Stomach (tissue), 9 donors: ENCODE measurements around the gene MIPOL1. TPM values are rescaled to one million over a fixed set of nuclear protein-coding genes. Genes with fewer than 3 reads are reported as not detected.

ENCODE experiments used
- DNase-seq, 2 donors: peaks; one replicate each; pipeline versions ENCODE4 v3.0.0 to v3.0.0-alpha.2; 2013 to 2019
- H3K27ac ChIP-seq, 5 donors: fragments of 200-600 bp in 4 of 5; sonication (generic) in 4 of 5; one replicate each; pipeline ENCODE4 v1.5.1; 2013 to 2019; ENCODE audit warnings: mild to moderate bottlenecking in 1 of 5, moderate library complexity in 1 of 5
- H3K27me3 ChIP-seq, 3 donors: fragments of 200-600 bp; sonication (generic); one replicate each; pipeline ENCODE4 v1.5.1; 2017 to 2019; ENCODE audit warnings: mixed run types in 1 of 3
- H3K36me3 ChIP-seq, 4 donors: fragments of 200-600 bp; sonication (generic); 1 replicate in 3 of 4; 2 replicates in 1 of 4; pipeline ENCODE4 v1.5.1; 2016 to 2019
- H3K4me1 ChIP-seq, 4 donors: fragments of 200-600 bp; sonication (generic); one replicate each; pipeline ENCODE4 v1.5.1; 2016 to 2019
- H3K4me3 ChIP-seq, 4 donors: fragments of 200-600 bp; sonication (generic) in 3 of 4; one replicate each; pipeline ENCODE4 v1.5.1; 2016 to 2019; ENCODE audit warnings: mild to moderate bottlenecking in 1 of 4
- H3K9me3 ChIP-seq, 4 donors: fragments of 200-600 bp; sonication (generic); one replicate each; pipeline ENCODE4 v1.5.1; 2016 to 2019
- CTCF ChIP-seq, 7 experiments: fragments of 450-650 bp in 4 of 7; fragments of 200-600 bp in 3 of 7; sonication (generic) in 3 of 7; IDR thresholded peaks; one replicate each; pipeline ENCODE4 v1.5.1; 2016 to 2019; ENCODE audit warnings: antibody characterized with exemption in 7 of 7, control low read depth in 2 of 7, mild to moderate bottlenecking in 1 of 7
- EP300 ChIP-seq: sonication (generic); formaldehyde crosslinking; IDR thresholded peaks from one replicate; pipeline ENCODE4 v1.6.1; 2017; ENCODE audit warnings: antibody characterized with exemption
- POLR2A ChIP-seq, 4 donors: fragments of 450-650 bp; IDR thresholded peaks; one replicate each; pipeline ENCODE4 v1.6.1; 2016; ENCODE audit warnings: antibody characterized with exemption in 4 of 4, control low read depth in 2 of 4, mild to moderate bottlenecking in 1 of 4, moderate library complexity in 1 of 4
- POLR2AphosphoS5 ChIP-seq, 3 donors: sonication (generic); formaldehyde crosslinking; IDR thresholded peaks; one replicate each; pipeline ENCODE4 v1.6.1; 2016; ENCODE audit warnings: antibody characterized with exemption in 3 of 3
- WGBS, 5 donors: extraction: QIAGEN DNeasy Blood & Tissue Kit in 3 of 5; methylation state at CpG; one replicate each; pipeline versions ENCODE4 v1.1.5 to v1.1.7; 2013 to 2018; 5-methylcytosine and 5-hydroxymethylcytosine counted together
- intact Hi-C: fragments of 100-400 bp; cut with DNase I; formaldehyde crosslinking; loops from one replicate; pipeline ENCODE4 v1.15.1; 2023; ENCODE audit warnings: low total_unique reads
- polyA plus RNA-seq, 3 donors: library from polyadenylated mRNA; stranded (reverse); fragments of 200-250 nt; gene quantifications; one replicate each; pipeline ENCODE4 v1.2.3, GENCODE V29; 2013
- total RNA-seq, 5 donors: library from RNA; depleted of rRNA; stranded (reverse); fragments of >200 nt; gene quantifications; one replicate each; pipeline versions ENCODE4 v1.1.0 to v1.2.3, GENCODE V29; 2014 to 2016
- donor health status: healthy with polysubstance abuse.
- donor health status: Bipolar disorder and iron deficiency.
- donor health status: healthy.

Gene MIPOL1
- total and polyA plus RNA-seq, 8 donors, result 2.2 to 133 (median 15.8) TPM

- no peak overlapping the region for H3K27ac ChIP-seq
- H3K9me3 ChIP-seq, result no peaks in the 10 kb centered on the region
- intact Hi-C loops, result no loop called here
- DNase-seq, result no peak
- peaks cover 0 to 5% (median 0%) of the 10 kb centered on the region in 3 donors for H3K27me3 ChIP-seq
- H3K36me3 ChIP-seq, result no peaks in the 10 kb centered on the region
- 83 to 95% (median 93%) methylated on average over 8 of the region's 8 CpGs for WGBS, 5 donors
- TF ChIP-seq CTCF (IDR thresholded peaks at IDR 0.05) (no peak), POLR2A (IDR thresholded peaks at IDR 0.05) (no peak), POLR2AphosphoS5 (IDR thresholded peaks at IDR 0.05) (no peak), EP300 (no peak)
- no peak overlapping the region for H3K4me3 ChIP-seq
- peaks cover 6 to 31% (median 17%) of the 10 kb centered on the region in 4 donors for H3K4me1 ChIP-seq
Measured at GRCh38 chr14:37170237-37170636, 27.5 kb upstream of the MIPOL1 start.

GRCh38 chr14:37170993-37171392 is 26.7 kb upstream of the MIPOL1 start:
- peaks cover 0 to 5% (median 0%) of the 10 kb centered on the region in 3 donors for H3K27me3 ChIP-seq
- H3K4me1 ChIP-seq, result peaks cover 8 to 34% (median 20%) of the 10 kb centered on the region in 4 donors

DNA sequence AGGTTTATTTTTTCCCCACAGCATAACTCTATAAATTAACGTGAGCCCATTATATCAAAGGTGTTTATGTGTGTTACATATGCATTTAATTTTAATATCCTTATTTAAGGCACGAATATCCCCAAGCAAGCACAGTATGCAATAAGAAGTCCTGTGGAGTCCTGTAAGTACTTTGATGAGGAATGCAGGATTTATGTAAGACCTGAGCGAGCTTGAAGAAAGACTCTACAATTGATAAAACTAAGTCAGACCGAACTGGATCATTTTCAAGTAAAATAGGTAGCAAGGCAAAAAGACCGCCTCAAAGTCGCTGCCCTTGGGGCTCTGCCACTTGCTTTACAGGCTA is 26.1 kb upstream of the MIPOL1 start:
- Histone ChIP-seq H3K4me1 (peaks cover 8 to 36% (median 20%) of the 10 kb centered on the region in 4 donors), H3K27ac (peak overlapping the region; percentile 86 to 92 (median 88)), H3K9me3 (no peaks in the 10 kb centered on the region), H3K27me3 (peaks cover 0 to 5% (median 0%) of the 10 kb centered on the region in 3 donors), H3K36me3 (no peaks in the 10 kb centered on the region), H3K4me3 (peak overlapping the region; percentile 53 to 75 (median 72))
- WGBS, 5 donors, result 1 to 4% (median 4%) methylated on average over 6 of the region's 6 CpGs
- no peak for TF ChIP-seq POLR2AphosphoS5 (IDR thresholded peaks at IDR 0.05)
- no peak for TF ChIP-seq POLR2A (IDR thresholded peaks at IDR 0.05)
- no peak for TF ChIP-seq EP300
- TF ChIP-seq CTCF (IDR thresholded peaks at IDR 0.05), result no peak
- DNase-seq, result no peak
- intact Hi-C loops, result no loop called here

More at GRCh38 chr14:37170993-37171392, 26.7 kb upstream of the MIPOL1 start:
- TF ChIP-seq POLR2AphosphoS5 (IDR thresholded peaks at IDR 0.05) (no peak), POLR2A (IDR thresholded peaks at IDR 0.05) (no peak), EP300 (no peak), CTCF (IDR thresholded peaks at IDR 0.05) (no peak)
- Histone ChIP-seq H3K9me3 (no peaks in the 10 kb centered on the region), H3K36me3 (no peaks in the 10 kb centered on the region), H3K27ac (no peak overlapping the region), H3K4me3 (no peak overlapping the region)
- 73 to 85% (median 80%) methylated on average over 6 to 10 of the region's 10 CpGs for WGBS, 5 donors
- no peak for DNase-seq
- intact Hi-C loops, result no loop called here

GRCh38 chr14:37172024-37172869 is 25.5 kb upstream of the MIPOL1 start, which contains the start of gene SLC25A21:
TSS of gene SLC25A21 (minus strand) at chr14:37172606.
- H3K27ac ChIP-seq, result peak within 1 kb of the TSS; percentile 86 to 92 (median 88)
- 1 to 5% (median 2%) methylated on average over 47 to 66 of the region's 66 CpGs for WGBS, 5 donors
- intact Hi-C loops, result no loop called here

More at GRCh38 chr14:37172024-37172869, 25.5 kb upstream of the MIPOL1 start, which contains the start of gene SLC25A21:
- Histone ChIP-seq H3K4me1 (peaks cover 8 to 36% (median 20%) of the 10 kb centered on the region in 4 donors), H3K27me3 (peaks cover 0 to 5% (median 0%) of the 10 kb centered on the region in 3 donors), H3K36me3 (no peaks in the 10 kb centered on the region), H3K9me3 (no peaks in the 10 kb centered on the region), H3K4me3 (peak within 1 kb of the TSS; percentile 53 to 75 (median 72))
- DNase-seq, result peak; percentile 77 to 91
- TF ChIP-seq POLR2A (IDR thresholded peaks at IDR 0.05) (peak in 1 of 4 donors; percentile 26), POLR2AphosphoS5 (IDR thresholded peaks at IDR 0.05) (peak; percentile 6 to 71 (median 38)), EP300 (no peak)
